NCI-H510A treated with DMSO at 0.1 percent for 48 hours (cell line): ENCODE measurements around the gene IWS1.

ENCODE experiments used
- DNase-seq: peaks from one replicate; lab custom pipeline; 2025; lab: John Stamatoyannopoulos, UW

Gene IWS1

DNA sequence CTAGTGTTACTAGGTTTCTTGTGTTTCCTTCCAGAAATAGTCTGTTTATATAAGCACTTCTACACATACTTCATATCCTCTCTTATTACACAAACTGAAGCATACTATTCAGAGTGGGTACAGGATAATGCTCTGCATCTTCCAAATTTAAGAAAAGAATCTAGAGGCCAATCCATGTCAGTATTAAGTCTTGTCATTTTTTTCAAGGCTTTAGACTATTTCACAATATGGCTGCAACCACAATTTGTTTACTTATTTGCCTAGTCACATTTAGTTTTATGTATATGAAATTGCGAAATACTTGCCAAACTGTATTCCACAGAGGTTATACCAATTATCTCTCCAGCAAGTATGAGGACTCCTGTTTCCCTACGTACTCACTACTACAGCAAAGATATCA lies 27.9 kb downstream of the IWS1 start:
- no peak for DNase-seq

GRCh38 chr2:127490283-127490682 lies 36.0 kb downstream of the IWS1 start:
- DNase-seq, result no peak

DNA sequence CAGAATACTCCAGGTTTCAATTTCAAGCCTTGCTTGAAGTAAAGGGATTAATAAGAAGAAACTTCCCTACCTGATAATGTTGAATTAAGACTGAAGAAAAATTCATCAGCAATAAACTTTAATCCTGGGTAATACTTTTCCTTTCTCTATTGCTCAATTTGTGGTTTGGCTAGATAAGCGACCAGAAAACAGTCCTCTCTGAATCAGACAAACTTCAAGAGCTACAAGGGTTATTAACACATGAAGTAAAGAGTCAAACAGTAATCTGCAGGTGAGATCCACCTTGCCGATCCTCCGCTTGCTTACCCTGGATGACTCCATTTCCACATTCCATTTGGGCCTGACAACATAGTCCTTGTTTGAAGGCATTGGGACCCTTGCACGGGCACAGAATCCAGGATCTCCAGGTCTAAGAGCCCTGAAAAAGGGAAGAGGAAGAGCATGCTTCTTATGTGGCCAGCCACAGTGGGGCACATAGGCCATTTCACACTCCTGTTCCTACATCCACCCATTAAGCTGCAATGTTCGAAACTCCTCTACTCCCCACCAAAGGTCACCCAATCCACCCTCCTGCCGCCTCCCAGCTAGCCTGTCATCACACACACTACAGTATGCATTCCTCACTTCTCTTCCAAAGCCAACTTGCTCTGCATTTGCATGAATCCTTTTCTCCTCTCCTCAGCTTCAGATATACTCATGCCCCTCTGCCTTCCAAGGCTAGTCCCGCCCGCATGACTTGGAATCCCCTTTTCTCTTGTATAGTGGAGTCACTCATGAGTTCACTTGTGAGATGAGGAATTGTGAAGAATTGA lies 39.8 kb downstream of the IWS1 start:
- no peak for DNase-seq

- DNase-seq, result no peak
Observed at GRCh38 chr2:127485694-127486071, 40.6 kb downstream of the IWS1 start.

- no peak for DNase-seq
Observed at GRCh38 chr2:127485051-127485693, 41.1 kb downstream of the IWS1 start.

GRCh38 chr2:127482031-127482430 lies 44.3 kb downstream of the IWS1 start:
- DNase-seq, result no peak

GRCh38 chr2:127479866-127480743 lies 46.2 kb downstream of the IWS1 start:
- no peak for DNase-seq

DNA sequence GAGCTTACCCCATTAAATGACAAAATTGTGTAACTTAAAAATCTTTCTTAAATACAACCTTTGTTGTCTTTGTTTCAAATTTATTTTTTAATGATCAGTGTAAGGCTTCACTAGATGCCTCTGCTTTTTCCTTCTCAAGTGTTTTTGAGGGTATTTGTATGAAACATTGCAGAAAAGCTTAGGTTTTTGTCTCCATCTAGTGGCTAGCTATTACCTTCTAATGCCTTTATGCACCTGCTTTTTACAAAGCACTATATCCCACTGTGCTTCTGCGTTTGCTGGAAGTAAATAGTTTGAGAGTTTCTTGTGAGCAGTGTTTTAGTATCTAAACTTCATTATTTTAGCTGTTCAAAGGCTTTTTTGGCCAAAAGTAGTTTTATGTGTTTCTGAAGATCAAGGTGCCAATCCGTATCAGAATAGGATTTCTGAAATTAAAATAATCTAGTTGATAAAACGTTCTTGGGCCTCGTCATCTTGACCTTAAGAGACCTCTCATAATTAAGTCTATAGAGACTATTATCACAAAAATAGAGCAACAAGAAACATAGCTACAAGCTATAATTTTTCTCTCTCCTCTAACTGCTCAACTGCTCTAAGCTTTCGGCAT lies 47.0 kb downstream of the IWS1 start:
- peak; percentile 71 for DNase-seq

DNA sequence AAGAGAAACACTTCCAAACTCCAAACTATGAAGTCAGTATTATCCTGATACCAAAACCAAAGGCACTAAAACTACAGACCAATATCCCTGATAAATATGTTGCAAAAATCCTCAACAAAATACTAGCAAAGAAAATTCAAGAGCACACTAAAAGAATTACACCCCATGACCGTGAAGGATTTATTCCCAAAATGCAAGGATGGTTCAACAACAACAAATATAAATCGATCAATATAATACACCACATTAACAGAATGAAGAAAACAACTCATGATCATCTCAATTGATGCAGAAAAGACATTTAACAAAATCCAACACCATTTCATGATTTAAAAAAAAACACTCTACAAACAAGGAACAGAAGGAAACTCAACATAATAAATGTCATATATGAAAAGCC lies 50.5 kb downstream of the IWS1 start:
- DNase-seq, result no peak

GRCh38 chr2:127472268-127472667 lies 54.0 kb downstream of the IWS1 start:
- no peak for DNase-seq

DNA sequence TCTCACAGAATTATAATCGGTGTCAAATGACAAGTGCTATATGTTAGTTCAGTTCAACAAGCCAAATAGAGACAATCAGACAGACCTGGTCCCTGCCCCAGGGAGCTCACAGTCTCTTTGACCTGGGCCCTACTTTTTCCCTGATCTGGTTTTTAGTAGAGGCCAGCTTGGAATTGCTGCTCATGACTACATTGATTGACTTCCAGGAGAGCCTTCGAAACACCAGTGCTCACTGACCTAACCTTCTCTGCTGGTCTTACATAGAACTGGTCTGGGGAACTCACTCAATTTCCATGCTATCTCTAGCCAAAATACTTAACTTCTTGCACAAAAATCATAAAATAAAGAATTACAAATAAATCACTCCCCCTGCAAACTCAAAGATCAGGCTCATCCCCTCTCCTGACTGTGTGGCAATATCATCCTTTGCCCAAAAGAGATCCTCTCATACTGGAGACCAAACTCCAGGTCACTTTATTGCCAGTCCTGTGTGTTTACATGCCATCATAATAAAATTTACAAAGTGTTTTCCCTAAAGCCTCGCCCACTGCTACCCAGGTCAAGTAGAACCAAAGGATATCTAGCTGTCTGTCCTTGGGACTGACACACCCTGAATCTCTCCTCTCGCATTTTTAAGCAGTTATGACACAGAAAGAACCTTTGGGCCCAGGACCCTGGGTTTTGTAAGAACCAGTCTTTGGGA lies 54.9 kb downstream of the IWS1 start:
- DNase-seq, result no peak

DNA sequence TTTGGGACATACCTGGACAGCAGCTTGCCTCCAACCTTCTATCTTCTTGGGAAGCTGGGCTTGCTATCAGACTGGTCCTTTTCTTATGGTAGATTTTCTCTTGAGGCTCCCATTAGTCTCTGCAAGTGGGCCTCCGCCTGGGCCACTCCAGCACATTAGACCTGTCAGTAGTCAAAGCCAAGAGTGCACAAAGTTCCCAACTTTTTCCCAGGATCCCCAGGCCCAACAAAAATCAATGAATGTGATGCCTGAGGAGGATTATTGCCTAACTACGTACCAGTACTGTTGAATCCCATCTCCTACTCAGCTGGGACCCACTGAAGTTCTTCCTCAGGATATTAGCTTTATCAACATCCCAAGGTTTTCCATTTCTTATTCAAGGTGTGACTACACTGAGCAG lies 56.3 kb downstream of the IWS1 start:
- DNase-seq, result no peak

DNA sequence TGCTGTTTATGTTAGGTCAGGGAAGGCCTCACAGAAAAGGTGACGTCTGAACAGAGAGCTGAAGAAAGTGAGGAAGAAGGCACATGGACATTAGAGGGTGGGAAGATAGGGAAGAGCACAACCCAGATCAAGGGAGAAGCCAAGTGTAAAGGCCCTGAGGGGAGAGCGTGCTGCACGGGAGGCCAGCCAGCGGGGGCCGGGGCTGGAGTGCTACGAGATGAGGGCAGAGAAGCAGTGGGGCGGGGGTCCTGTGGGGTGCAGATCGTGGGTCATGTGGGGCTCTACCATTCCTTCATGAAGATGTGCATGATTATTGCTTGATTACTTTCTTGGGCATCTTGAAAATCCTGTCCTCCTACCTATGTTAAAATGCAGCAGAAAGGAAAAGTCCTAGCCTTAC lies 57.2 kb downstream of the IWS1 start:
- no peak for DNase-seq

GRCh38 chr2:127465258-127465657 lies 61.0 kb downstream of the IWS1 start:
- no peak for DNase-seq

DNA sequence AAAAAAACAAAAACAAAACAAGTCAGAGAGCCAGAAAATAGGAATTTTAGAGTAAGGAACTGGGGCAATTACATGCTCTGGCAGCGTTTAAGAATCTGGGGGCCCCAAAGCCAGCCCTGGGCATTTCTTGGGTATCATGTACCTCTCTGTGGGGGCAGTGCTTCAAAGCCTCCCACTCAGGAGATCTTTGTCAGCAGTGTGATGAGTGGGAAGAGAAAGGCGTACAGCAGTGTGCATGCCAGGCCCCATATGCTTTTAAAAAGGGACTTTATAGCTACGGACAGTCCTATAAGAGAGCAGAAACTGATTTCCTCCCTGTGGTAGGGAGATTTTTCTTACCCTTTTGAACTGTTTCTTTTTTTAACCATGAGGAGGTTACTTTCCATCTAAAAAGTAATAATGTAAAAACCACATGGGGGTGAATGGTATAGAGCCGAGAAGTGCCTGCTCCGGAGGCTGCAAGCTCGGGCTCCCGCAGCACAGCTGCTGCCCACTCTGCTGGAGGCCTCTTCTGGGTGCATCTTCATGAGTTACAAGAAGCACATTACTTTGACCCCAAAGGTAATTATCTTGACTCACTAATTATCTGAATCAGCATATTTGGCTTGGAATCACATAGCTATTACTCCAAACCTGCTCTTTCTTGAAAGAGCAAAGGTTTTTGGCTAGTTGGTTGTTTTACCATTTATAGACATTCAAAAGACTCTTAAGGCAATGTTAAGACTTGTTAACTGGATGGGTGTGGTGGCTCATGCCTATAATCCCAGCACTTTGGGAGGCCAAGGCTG lies 61.6 kb downstream of the IWS1 start:
- DNase-seq, result no peak

- DNase-seq, result no peak
Observed at GRCh38 chr2:127463155-127463991, 62.9 kb downstream of the IWS1 start.

- DNase-seq, result no peak
Observed at GRCh38 chr2:127462461-127462860, 63.8 kb downstream of the IWS1 start.

DNA sequence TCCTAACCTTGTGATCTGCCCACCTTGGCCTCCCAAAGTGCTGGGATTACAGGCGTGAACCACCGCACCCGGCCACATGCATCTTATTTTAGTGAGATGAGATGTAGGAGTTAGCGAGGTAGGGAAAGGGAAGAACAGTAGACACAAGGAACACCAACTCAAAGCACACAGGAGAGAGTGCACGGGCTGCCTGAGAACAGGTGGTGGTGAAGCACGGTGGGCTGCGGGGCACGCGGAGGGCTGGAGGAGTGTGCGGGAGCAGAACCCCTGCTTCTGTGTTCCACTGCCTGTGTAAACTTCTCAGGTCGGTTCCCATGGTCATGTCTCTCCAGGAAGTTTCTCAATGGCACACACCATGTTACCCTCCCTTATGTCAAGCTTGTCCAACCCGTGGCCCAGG lies 69.3 kb downstream of the IWS1 start:
- no peak for DNase-seq

- no peak for DNase-seq
Observed at GRCh38 chr2:127455566-127456493, 70.5 kb downstream of the IWS1 start.
